GM23248 (cell line): Measurements from ENCODE around the gene CTSW. TPM values are rescaled to one million over a fixed set of nuclear protein-coding genes. Genes with fewer than 3 reads are reported as not detected.
A peak's percentile ranks its signal among the peaks of the same experiment; 100 is the strongest.

Source experiments
- DNase-seq: peaks from one replicate; pipeline ENCODE4 v3.0.0-alpha.2; 2015
- H2AFZ ChIP-seq: fragments of 200-600 bp; sonication (generic); 2 replicates; pipeline ENCODE4 v1.6.1; 2016; ENCODE audit warnings: antibody characterized with exemption
- H3F3A ChIP-seq: fragments of 200-600 bp; sonication (generic); 2 replicates; pipeline ENCODE4 v1.6.1; 2016; ENCODE audit warnings: mild to moderate bottlenecking, antibody characterized with exemption, mixed run types; ENCODE audit not compliant: insufficient read depth
- H3K27ac ChIP-seq: fragments of 200-600 bp; sonication (generic); 2 replicates; pipeline ENCODE4 v1.5.1; 2016; ENCODE audit warnings: mild to moderate bottlenecking
- H3K27me3 ChIP-seq: fragments of 200-600 bp; sonication (generic); replicated peaks from 2 replicates; pipeline ENCODE4 v1.6.1; 2016; ENCODE audit warnings: mild to moderate bottlenecking; ENCODE audit not compliant: insufficient read depth
- H3K36me3 ChIP-seq: fragments of 200-600 bp; sonication (generic); 2 replicates; pipeline ENCODE4 v1.6.1; 2016; ENCODE audit warnings: low read depth, mild to moderate bottlenecking
- H3K4me1 ChIP-seq: fragments of 200-600 bp; sonication (generic); 2 replicates; pipeline ENCODE4 v1.6.1; 2016; ENCODE audit warnings: mild to moderate bottlenecking; ENCODE audit not compliant: insufficient read depth
- H3K4me2 ChIP-seq: fragments of 200-600 bp; sonication (generic); one replicate; pipeline ENCODE4 v1.6.1; 2016; ENCODE audit warnings: mild to moderate bottlenecking; ENCODE audit not compliant: unreplicated experiment
- H3K4me3 ChIP-seq: fragments of 200-600 bp; sonication (generic); 2 replicates; pipeline ENCODE4 v1.5.1; 2016; ENCODE audit warnings: mild to moderate bottlenecking
- H3K79me2 ChIP-seq: fragments of 200-600 bp; sonication (generic); 2 replicates; pipeline ENCODE4 v1.6.1; 2016; ENCODE audit warnings: mild to moderate bottlenecking; ENCODE audit not compliant: insufficient read depth
- H3K9ac ChIP-seq: fragments of 200-600 bp; sonication (generic); 2 replicates; pipeline ENCODE4 v1.6.1; 2016; ENCODE audit warnings: mild to moderate bottlenecking
- H3K9me2 ChIP-seq: fragments of 200-600 bp; sonication (generic); 2 replicates; pipeline ENCODE4 v1.6.1; 2016; ENCODE audit warnings: mixed run types, mild to moderate bottlenecking, moderate library complexity; ENCODE audit not compliant: insufficient read depth
- H3K9me3 ChIP-seq: fragments of 200-600 bp; sonication (generic); one replicate; pipeline ENCODE4 v1.6.1; 2017; ENCODE audit warnings: low read depth
- H4K20me1 ChIP-seq: fragments of 200-600 bp; sonication (generic); 2 replicates; pipeline ENCODE4 v1.6.0; 2016; ENCODE audit not compliant: insufficient read depth
- EZH2 ChIP-seq: fragments of 200-600 bp; sonication (generic); IDR thresholded peaks from 2 replicates; pipeline ENCODE4 v1.6.1; 2018; ENCODE audit warnings: antibody characterized with exemption, mild to moderate bottlenecking; ENCODE audit not compliant: insufficient read depth, poor library complexity, severe bottlenecking
- EZH2phosphoT487 ChIP-seq: fragments of 200-600 bp; sonication (generic); IDR thresholded peaks from 2 replicates; pipeline ENCODE4 v1.6.1; 2018; ENCODE audit warnings: antibody characterized with exemption, moderate library complexity, mild to moderate bottlenecking, low read depth; ENCODE audit not compliant: insufficient read depth
- WGBS, 2 experiments: methylation state at CpG; one replicate each; pipeline ENCODE4 v1.1.6; 2015 to 2017; ENCODE audit warnings: low lambda C conversion rate in 2 of 2, low coverage in 1 of 2; ENCODE audit errors: missing lambda C conversion rate in 2 of 2; 5-methylcytosine and 5-hydroxymethylcytosine counted together
- in situ Hi-C: fragments of 300-500 bp; cut with MboI; formaldehyde crosslinking; loops from 2 replicates; pipeline ENCODE4 v1.15.0; 2020
- polyA plus RNA-seq: library from polyadenylated mRNA; unstranded; fragments of >200 nt; fragmentation: Nextera tagmentation; extraction: Ambion mirVana; gene quantifications from 2 replicates; pipeline ENCODE4 v1.2.1, GENCODE V29; 2016
- total RNA-seq: library from RNA; depleted of rRNA; stranded (reverse); fragments of >200 nt; shearing (Covaris generic); gene quantifications from 2 replicates; pipeline ENCODE4 v1.2.3, GENCODE V29; 2014

Gene CTSW
- total and polyA plus RNA-seq, 2 experiments from 2014 or later: 0.23 to 1.1 TPM

DNA sequence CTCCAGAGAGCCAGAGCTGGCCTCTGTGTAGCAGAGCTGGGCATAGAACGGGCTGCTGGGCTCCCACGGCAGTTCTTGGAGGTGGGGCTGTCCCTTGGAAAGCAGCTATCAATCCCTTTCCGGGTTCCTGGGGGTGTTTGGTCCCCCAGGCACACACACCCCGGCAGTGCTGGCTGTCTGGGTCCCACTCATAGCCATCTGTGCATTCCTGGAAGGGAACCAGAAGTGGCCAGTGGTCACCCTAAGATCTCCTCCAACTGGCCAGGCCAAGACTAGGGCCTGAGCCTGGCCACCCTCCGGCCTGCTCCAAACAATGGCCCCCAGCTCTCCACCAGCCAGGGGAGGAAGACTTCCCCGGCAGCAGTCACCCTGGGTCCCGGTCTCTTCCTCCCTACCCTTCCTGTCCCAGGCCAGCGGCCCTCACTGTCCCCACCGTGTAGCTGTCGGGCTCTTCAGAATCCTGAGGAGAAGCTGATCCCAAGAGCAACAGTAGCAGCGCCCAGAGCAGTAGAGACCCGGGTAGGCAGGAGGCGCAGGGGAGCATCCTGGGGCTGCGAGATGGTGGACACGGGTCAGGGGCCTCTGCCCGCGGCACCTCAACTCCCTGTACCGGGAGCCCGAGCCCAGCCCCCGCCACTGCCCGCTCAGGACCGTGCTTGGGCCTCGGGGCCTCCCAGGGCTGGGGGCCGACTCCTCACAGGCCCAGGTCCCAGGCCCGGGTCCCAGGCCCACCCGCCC lies 7.7 kb upstream of the CTSW start:
- H2AFZ ChIP-seq: no peak overlapping the region
- peaks cover 16% of the 10 kb centered on the region for H3K4me1 ChIP-seq
- WGBS, 2 experiments: 3 to 13% methylated on average over 12 to 16 of the region's 26 CpGs
- H3K4me2 ChIP-seq: peak overlapping the region; percentile 89
- H3K27ac ChIP-seq: peak overlapping the region; percentile 74
- no peaks in the 10 kb centered on the region for H3K27me3 ChIP-seq
- no peaks in the 10 kb centered on the region for H3K9me2 ChIP-seq
- TF ChIP-seq EZH2 (no peak), EZH2phosphoT487 (no peak)
- peak overlapping the region; percentile 93 for H3K9ac ChIP-seq
- peaks cover 21% of the 10 kb centered on the region; the same call in 1 of the 2 replicates for H3K36me3 ChIP-seq
- H3F3A ChIP-seq: peaks cover 34% of the 10 kb centered on the region
- H4K20me1 ChIP-seq: no peaks in the 10 kb centered on the region
- in situ Hi-C loops: no loop called here
- H3K4me3 ChIP-seq: peak overlapping the region; percentile 85
- peaks cover 46% of the 10 kb centered on the region for H3K79me2 ChIP-seq
- peak; percentile 75 for DNase-seq
- H3K9me3 ChIP-seq: no peaks in the 10 kb centered on the region

DNA sequence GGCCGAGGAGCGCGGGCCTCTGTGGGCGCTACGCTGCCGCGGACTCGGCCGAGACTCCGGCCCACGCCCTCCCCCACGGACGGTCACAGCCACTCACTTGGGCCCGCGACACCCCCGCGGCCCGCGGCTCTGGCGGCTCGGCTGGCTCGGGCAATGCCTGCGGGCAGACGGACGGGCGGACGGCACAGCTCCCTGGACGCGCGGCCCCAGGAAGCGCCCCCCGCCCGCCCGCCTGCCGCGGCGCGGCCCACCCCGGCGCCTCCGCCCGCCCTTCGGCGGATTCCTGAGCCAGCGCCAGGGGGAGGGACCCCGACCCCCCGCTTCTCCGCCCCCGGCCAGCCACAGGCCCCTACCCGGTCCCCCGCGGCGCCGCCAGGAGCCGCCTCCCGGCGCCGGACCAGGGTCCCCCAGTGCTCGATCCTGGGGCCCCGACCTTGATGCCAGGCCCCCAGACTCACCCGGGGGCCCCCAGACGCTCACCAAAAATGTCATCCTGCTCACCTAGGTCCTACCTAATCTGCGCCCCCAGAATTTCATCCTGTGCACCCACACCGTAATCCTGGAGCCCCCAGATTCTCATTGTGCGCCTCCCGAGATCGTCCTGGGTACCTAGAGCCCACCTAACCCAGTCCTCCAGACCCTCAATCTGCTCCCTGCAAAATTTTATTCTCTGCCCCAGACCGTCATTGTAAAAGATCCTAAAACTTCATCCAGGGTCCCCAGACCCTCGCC lies 6.9 kb upstream of the CTSW start, which contains the start of gene EFEMP2:
TSS of gene EFEMP2 (minus strand) at position 215 of the 732 bp plus-strand sequence. CDS start 446 bp downstream, outside the sequence.
- 1 to 3% methylated on average over 41 to 63 of the region's 69 CpGs for WGBS, 2 experiments
- DNase-seq: peak; percentile 70

DNA sequence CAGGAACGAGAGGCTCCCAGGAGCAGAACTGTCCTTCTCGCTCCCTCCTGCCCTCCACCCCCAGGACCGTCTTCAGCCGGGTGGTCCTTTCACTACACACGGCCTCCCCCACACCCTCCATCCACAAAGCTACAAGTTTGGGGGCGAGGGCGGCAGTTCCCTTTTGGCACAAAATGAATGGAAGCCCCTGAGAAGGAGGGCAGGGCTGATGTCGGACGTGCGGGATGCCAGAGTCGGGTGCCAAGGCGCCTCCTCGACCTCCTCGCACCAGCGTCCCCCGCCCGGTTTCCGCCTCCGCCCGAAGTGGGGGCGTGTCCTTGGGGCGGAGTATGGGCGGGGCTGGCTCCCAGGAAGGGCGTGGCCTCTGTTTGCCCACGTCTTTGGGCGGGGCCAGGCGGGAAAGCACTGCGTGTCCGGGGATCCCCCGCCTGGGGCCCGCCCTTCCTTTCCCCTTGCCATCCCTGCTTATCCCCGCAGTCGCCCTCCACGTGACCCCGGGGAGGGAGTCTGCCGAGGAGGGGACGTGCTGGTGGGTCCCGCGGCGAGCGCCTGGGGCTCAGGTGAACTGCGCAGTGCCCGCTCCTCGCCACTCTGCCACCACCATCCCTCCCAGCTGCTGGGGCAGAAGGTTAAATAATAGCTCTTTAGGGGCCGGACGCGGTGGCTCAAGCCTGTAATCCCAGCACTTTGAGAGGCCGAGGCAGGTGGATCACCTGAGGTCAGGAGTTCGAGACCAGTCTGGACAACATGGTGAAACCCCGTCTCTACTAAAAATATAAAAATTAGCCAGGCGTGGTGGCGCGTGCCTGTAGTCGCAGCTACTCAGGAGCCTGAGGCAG lies 6.1 kb upstream of the CTSW start:
- Histone ChIP-seq H3K9me2 (no peaks in the 10 kb centered on the region), H3K9me3 (no peaks in the 10 kb centered on the region), H3K36me3 (peaks cover 9% of the 10 kb centered on the region; the same call in 1 of the 2 replicates), H3K4me1 (peaks cover 16% of the 10 kb centered on the region), H2AFZ (peak overlapping the region; percentile 87), H3K27me3 (no peaks in the 10 kb centered on the region), H3K27ac (peak overlapping the region; percentile 74), H3F3A (peaks cover 20% of the 10 kb centered on the region), H3K4me2 (peak overlapping the region; percentile 89), H3K79me2 (peaks cover 41% of the 10 kb centered on the region), H3K9ac (peak overlapping the region; percentile 93), H3K4me3 (peak overlapping the region; percentile 85), H4K20me1 (no peaks in the 10 kb centered on the region)
- in situ Hi-C loops: no loop called here
- TF ChIP-seq EZH2phosphoT487 (no peak), EZH2 (no peak)
- DNase-seq: peak; percentile 98
- 11% methylated on average over 45 to 47 of the region's 54 CpGs for WGBS, 2 experiments

More for the DNA sequence above, 6.9 kb upstream of the CTSW start, which contains the start of gene EFEMP2:
- Histone ChIP-seq H3K9me3 (no peaks in the 10 kb centered on the region), H3K4me3 (peak within 1 kb of the TSS; percentile 85), H3K27me3 (no peaks in the 10 kb centered on the region), H4K20me1 (no peaks in the 10 kb centered on the region), H3F3A (peaks cover 27% of the 10 kb centered on the region), H3K36me3 (peaks cover 13% of the 10 kb centered on the region; the same call in 1 of the 2 replicates), H3K27ac (peak within 1 kb of the TSS; percentile 74), H3K9ac (peak within 1 kb of the TSS; percentile 93), H2AFZ (peak within 1 kb of the TSS; percentile 87), H3K4me2 (peak within 1 kb of the TSS; percentile 89), H3K79me2 (peaks cover 46% of the 10 kb centered on the region), H3K9me2 (no peaks in the 10 kb centered on the region), H3K4me1 (peaks cover 16% of the 10 kb centered on the region)
- TF ChIP-seq EZH2phosphoT487 (no peak), EZH2 (no peak)
- in situ Hi-C loops: no loop called here

DNA sequence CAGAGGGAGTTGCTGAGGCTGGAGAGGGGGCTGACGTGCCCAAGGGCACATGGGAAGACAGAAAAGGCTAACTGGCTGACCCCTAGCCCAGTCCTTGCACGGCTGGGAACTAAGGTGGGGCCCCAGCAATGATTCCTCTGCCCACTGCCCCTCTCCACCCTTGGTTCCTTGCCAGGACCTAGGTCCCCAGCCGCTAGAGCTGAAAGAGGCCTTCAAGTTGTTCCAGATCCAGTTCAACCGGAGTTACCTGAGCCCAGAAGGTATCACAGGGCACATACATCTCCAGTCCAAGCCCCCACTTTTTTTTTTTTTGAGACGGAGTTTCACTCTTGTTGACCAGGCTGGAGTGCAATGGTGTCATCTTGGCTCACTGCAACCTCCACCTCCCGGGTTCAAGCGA lies 390 bp downstream of the CTSW start:
- Histone ChIP-seq H3K9ac (no peak overlapping the region), H3K79me2 (peaks cover 19% of the 10 kb centered on the region), H3K4me1 (no peaks in the 10 kb centered on the region), H3K36me3 (peaks cover 11% of the 10 kb centered on the region; the same call in 1 of the 2 replicates), H4K20me1 (no peaks in the 10 kb centered on the region), H3K27ac (no peak overlapping the region), H3K4me2 (no peak overlapping the region), H3K9me3 (no peaks in the 10 kb centered on the region), H2AFZ (no peak overlapping the region), H3K4me3 (no peak overlapping the region), H3K9me2 (no peaks in the 10 kb centered on the region), H3F3A (no peaks in the 10 kb centered on the region), H3K27me3 (no peaks in the 10 kb centered on the region)
- no peak for DNase-seq
- no peak for TF ChIP-seq EZH2phosphoT487
- no peak for TF ChIP-seq EZH2
- 75 to 79% methylated on average over 7 of the region's 7 CpGs for WGBS, 2 experiments
- in situ Hi-C loops: loop anchor here (10.0 kb wide), 1 partner anchor 105 kb away; no protein-coding TSS in a partner anchor
